ENCODE measurements around the gene CFAP69. TPM values are rescaled to one million over a fixed set of nuclear protein-coding genes. Genes with fewer than 3 reads are reported as not detected.
A peak's percentile ranks its signal among the peaks of the same experiment; 100 is the strongest.

The CFAP69 gene
- total and polyA plus RNA-seq, 2 of the 8 experiments (the other 6 are each of a cell fraction or from before 2014, with no cell fraction given) = 1.00 to 3.8 TPM

- TF ChIP-seq KDM5A (IDR thresholded peaks at IDR 0.05; ENCODE audit: low read length) = no peak
- TF ChIP-seq KDM4A (IDR thresholded peaks at IDR 0.05; ENCODE audit: low read depth, low read length, severe bottlenecking) = no peak
- TF ChIP-seq TAF1 (IDR thresholded peaks at IDR 0.05; ENCODE audit: low read depth, low read length) = peak; percentile 77
- 0 out of 2 replicates have a peak, but pooled peaks have one; percentile 47 for TF ChIP-seq RBBP5 (IDR thresholded peaks at IDR 0.05; ENCODE audit: borderline replicate concordance, low read depth, low read length)
- no peak for TF ChIP-seq CTBP2 (IDR thresholded peaks at IDR 0.05; ENCODE audit: borderline replicate concordance, insufficient read depth, insufficient read length, low read length)
- peak; percentile 88 to 94 for TF ChIP-seq POLR2A (IDR thresholded peaks at IDR 0.05; ENCODE audit: control extremely low read depth in 1 of 2, low read depth in 2 of 2, low read length in 2 of 2)
- TF ChIP-seq GABPA (IDR thresholded peaks at IDR 0.05; ENCODE audit: borderline replicate concordance, insufficient read depth, low read length) = no peak
- TF ChIP-seq SP1 (IDR thresholded peaks at IDR 0.05; ENCODE audit: low read depth, low read length) = peak; percentile 80
These were observed 20.8 kb upstream of the CFAP69 start (continued) for GRCh38 chr7:90224195-90224594.
